NCI-H748 treated with DMSO at 0.1 percent for 48 hours (cell line): ENCODE results near the gene OXT.

ENCODE experiments used
- DNase-seq: peaks from one replicate; lab custom pipeline; 2025; lab: John Stamatoyannopoulos, UW

Gene OXT

DNA sequence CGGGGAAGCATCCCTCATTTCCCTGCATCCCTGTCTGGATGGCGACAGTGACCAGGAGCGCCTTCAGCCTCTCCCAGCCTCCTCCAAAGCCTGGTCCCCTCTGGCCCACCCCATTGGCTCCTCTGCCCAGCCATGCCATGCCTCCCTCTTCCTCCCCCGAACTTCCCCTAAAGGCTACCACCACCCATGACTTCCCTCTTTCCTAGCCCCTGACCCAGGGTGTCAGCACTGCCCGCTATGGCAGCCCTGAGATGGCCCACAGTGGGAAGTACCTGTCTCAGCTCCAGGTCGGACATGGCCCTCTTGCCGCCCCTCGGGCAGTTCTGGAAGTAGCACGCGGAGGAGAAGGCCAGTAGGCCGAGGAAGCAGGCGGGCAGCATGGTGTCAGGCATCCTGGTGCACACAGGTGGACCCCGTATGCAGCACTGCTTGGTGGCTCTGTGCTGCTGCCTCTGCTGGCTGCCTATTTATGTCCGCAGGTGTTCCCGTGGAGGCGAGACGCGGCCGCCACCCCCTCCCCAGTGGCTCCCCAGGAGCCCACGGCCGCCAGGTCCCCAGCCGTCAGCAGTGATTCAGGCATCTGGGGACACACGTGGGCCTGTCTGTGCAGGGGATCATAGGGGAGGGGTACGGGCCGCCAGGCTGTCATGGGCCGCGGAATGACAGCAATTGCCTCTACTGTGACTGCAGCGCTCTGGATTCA lies 13.0 kb downstream of the OXT start, which contains the start of gene AVP:
Gene AVP, minus strand, starts transcription at position 442 of the 703 bp plus-strand sequence. Its CDS starts 50 bp downstream, at position 392.
- DNase-seq = no peak

DNA sequence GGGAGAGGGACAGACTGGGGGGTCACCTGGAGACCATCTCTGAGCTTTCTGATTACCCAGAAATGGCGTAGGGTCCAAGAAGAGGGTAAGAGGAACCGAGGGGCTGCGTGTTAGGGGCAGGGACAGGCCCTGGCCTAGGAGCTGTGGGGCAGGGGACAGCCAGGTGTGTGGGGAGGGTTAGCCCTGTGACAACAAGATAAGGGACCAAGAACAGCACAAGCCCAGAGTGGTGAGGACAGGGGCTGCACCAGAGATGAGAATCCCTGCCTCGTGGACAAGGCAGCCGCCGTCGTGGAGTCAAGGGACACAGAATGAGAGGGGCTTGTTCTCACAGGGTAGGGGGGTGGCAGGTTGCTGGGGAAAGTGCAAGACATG lies 13.6 kb downstream of the OXT start:
- no peak for DNase-seq

DNA sequence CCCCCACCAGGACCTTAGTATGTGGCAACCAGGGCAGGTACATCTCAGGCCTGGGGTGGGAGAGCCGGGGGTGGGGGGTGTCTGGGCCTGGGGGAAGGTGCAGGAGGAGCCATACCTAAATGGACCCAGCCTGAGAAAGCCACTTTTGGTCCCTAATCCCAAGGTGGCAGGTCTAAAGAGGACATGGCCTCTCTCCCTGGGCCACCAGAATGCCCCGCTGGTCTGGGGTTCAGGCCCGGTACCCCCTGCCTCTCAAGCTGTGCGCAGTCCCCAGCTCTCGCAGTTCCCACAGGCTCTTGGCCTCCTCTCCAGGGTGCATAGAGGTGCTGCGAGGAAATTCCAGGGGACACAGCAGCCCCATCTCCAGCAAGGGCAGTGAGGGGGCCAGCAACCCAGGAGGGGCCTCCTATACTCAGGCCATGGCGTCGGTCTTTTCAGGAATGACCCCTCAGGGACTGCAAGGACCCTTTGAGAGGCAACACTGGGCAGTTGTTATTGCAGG lies 14.2 kb downstream of the OXT start:
- no peak for DNase-seq

DNA sequence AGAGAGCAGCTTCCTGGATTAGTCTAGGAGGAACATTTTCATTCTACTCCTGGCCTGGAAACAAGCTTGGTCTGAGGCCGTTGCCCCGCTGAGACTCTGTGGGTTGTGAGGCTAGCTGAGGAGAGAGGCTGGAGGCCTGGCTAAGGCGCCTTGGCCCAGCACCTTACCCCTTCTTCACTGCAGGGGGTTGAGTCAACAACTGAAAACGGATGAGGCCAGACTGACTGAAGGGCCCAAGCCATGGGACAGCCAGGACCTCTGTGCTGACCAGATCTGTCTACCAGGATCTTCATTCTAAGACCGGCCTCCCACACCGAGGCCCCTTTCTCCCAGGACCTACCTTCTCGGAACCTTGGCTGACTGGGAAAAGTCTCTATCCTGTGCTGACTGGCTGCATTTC lies 16.6 kb downstream of the OXT start:
- DNase-seq = no peak

DNA sequence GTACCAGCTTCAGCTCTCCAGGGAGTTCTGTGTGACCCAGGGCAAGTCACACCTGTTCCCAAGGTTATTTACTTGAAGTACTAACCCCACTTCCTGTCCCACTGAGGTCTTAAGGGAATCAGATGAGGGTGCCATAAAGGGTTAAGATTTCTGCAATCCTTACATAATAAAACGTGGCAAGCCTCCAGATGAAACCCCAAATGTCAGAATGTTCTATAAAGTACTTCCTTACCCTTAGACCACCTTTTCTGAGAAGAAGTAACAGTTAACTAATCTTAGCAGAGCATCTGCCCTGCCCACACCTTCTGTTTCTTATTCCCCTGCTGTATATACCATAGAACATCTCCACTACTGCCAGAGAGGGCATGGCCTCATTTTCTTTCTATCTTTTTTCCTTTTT lies 19.1 kb downstream of the OXT start:
- DNase-seq = no peak

DNA sequence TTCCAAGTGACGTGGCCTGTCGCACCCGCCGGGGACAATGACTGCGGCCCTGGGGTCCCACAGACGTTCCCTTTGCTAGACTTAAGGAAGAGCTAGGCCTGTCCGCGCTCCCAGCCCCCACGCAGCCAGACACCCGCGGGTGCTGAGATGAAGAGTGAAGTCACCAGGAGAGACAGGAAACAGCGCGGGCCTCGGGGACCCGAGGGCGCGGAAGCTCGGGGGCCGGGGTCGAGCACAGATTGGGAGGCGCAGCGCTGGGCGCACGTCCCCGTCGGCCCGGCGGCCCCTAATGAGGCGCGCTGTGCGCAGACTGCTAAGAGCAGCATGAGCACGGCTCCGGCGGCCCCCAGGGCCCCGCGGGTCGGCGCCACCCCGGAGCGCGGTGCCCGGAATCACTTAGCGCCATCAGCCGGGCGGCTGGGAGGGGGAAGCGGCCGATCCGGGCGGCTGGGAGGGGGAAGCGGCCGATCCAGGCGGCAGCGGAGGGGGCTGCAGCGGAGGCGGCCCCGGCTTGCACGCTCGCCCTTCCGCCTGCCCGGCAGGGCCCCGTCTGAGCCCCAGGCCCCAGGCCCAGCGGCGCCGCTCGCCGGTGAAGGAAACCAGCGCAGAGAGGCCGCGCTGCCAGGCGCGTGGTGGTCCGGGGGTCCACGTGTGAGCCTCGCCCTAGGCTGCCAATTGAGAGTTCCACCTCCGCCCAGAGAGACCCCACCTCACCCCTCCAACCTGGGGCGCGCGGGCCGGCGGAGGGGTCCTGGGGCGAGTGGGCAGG lies 21.4 kb downstream of the OXT start:
- no peak for DNase-seq

DNA sequence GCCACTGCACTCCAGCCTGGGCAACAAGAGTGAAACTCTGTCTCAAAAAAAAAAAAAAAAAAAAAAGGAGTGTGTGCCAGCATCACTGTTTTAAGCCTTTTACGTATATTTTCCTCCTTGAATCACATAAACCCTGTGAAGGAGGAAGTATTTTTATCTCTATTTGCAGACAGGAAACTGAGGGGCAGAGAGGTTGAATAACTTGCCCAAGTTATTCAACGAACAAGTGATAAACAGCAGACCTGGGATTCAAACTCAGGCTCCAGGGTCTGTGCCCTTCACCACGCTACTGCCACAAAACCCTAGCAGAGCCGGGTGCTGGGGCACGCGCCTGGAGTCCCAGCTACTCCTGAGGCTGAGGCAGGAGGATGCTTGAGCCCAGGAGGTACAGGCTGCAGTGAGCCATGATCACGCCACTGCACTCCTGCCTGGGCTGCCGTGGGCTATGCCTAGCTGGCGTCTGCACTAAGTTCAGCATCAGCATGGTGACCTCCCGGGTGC lies 22.5 kb downstream of the OXT start:
- no peak for DNase-seq

DNA sequence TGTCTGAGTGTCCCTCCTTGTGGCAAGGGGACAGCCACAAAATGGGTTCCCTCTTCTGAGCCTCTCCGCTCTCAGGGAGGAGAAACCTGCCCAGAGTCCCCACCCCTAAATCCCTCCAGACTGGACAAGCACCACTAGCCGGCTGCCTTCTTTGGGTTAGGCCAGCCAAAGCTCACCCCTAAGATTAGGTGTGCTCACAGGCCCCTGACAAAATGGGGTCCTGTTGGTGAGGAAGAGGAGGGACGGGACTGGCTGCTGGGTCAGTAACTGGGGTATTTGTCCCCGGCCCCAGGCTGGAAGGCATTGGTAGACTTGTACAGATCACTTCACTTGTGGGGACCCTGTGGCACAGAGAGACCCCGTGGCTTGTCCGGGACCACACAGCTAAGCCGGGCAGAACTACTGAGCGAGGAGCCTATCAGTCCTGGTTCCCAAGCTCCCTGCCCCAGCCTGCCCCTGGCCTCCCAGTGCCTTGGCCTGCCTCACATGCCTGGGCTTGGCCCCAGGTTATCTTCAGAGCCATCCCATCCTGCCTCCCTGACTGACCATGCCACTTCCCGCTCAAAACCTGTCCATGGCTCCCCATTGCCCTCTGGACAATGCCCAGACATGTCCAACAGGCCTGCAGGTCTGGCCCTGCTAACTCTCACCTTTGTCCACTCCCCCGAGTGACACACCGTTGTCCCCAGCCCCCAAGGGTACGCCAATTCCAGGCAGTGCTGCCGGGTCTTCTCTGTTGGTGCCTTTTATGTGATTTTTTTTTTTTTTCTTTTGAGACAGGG lies 23.6 kb downstream of the OXT start:
- DNase-seq = no peak

DNA sequence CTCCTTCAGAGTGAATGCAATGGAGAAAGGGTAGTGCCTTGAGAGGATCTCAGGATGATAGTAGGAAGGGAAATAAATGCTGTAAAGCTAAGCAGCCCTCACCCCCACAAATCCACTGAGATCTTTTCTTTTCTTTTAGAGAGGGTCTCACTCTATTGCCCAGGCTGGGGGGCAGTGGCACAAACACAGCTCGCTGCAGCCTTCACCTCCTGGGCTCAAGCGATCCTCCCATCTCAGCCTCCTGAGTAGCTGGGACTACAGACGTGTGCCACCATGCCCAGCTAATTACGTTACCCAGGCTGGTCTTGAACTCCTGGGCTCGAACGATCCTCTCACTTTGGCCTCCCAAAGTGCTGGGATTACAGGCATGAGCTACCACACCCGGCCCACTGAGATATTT lies 29.1 kb downstream of the OXT start:
- no peak for DNase-seq

DNA sequence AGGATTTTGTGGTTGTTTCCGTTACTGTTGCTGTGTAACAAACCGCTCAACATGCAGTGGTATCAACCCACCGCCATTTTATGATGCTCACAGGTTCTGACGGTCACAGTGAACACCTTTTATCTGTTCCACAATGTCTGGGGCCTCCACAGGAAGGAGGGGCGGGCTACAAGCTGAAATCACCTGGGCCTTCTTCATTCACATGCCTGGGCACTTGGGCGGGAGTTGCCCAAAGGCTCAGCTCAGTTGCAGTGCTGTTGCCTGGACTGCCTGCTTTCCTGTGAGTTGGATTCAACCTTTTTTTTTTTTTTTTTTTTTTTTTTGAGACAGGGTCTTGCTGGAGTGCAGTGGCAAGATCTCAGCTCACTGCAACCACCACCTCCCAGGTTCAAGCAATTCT lies 29.8 kb downstream of the OXT start:
- DNase-seq = no peak

DNA sequence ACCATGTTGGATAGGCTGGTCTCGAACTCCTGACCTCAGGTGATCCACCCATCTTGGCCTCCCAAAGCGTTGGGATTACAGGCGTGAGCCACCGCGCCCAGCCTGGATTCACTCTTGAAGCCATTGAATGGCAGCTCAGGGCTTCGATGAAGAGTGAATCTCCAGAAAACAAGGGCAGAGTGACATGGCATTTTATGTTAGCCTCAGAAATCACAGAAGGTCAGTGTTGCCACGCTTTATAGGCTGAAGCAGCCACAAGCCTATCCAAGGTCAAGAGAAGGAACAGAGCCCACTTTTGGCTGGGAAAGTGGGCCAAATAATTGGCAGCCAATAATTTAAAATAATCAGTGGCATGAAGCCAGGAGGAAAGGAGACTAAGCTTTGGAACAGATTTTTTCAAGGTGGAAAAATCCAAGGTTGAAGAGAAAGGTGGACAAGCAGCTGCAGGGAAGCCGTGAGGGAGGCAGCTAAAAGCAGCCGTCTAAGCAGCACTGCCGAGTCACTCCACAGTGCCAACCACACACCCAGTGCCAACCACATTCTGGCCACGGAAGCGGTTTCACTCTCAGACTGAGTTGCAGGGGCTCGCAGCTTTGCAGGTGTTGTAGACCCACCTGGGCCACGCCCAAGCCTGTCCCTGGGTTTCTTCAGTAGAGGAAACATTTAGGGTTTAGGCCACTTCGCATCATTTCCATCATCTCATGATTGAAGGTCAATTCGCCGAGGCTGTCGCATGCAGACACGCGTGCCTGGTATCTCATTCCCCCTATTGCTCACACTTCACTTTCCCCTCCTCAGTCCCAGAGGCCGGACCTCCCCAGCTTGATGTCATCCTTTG lies 30.5 kb downstream of the OXT start:
- no peak for DNase-seq

DNA sequence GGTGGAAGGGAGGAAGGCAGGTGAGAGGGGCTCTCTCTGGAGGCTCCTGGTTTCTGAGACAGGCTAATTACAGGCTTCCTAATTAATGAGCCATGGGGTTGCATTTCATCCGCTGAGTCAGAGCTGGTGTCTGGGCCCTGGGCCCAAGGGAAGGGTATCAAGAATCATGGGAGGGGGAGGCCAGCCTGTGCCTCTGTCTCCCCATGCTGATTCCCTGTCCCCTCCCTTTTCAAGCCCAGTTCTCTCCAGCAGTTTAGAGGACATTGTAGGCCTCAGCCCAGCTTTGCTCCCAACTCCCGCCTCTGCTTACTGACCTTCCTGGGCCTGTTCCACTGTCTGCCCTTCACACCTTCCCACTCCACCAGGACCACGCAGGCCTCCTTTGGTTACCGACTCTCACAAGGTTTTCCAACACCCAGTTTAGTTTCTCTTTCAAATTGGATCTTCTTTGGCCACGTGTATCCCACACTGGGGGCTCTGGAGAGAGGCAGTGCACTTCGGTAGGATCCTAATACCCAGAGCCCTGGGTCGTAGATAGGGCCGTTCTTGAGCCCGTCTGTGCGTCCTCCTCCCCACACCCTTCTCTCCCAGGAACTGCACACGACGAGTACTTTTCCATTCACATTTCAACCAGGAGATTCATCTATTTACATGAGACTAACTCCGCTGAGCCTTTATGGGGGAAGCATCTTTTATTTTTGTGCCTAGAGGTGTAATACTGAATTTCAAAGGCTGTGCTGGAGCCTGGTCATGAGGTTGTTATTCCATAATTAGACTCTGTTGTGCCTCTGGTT lies 31.4 kb downstream of the OXT start:
- DNase-seq = no peak

DNA sequence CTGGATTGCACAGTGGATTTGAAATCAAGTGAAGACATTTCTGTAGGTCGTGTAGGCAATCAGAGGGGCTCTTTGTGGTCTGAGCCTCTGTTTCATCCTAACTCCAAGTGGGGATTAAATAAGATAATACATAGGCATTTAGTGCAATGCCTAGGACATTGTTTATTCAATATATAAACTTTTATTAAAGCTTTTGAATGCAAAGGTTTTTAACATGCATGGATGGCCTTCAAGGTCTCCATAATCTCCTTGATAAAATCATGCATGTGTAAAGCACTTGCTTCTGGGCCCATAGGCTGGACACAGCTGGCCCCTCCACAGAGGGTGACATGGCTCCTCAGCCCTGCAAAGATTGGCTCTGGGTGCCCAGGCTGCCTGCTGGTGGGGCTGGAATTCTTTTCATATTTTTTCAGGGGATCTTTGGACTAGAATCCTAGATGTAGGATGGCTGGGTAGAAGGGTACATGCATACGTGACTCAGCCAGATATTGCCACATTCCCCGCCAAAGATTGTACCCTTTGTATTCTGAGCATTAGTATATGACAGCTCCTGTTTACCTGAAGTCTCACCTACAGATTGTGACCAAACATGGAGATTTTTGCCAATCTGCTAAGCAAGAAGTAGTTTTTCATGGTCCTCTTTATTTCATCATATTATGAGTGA lies 32.1 kb downstream of the OXT start:
- DNase-seq = no peak

DNA sequence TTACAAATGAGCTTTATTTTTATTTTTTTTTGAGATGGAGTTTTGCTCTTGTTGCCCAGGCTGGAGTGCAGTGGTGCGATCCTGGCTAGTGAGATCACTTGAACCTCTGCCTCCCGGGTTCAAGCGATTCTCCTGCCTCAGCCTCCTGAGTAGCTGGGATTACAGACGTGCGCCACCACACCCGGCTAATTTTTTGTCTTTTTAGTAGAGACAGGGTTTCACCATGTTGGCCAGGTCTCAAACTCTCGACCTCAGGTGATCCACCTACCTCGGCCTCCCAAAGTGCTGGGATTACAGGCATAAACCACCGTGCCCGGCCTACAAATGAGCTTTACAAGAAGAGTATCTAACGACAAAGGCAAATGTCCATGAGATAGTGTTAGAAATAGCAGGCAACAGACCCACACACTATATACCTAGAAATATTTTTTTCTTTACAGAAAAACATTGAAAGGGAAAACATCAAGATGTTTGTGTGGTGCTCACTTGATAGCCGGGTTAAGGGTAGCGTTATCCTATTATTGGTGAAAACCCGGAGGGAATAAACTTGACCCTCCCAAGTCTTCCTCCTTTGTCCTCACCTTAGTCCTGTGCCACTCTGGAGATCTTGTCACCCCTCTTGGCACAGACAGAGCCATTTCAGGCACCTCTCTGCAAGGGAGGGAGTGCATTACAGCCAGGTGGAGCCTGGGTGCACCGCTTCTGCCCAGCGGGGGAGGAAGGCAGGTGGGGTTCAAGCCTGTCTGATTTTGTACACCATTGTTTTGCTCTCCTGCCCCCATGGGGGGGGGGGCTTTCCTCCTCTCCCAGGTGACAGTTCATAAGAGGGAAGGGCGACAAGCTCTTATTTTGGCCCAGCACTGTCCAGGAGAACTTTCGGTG lies 34.1 kb downstream of the OXT start:
- no peak for DNase-seq

DNA sequence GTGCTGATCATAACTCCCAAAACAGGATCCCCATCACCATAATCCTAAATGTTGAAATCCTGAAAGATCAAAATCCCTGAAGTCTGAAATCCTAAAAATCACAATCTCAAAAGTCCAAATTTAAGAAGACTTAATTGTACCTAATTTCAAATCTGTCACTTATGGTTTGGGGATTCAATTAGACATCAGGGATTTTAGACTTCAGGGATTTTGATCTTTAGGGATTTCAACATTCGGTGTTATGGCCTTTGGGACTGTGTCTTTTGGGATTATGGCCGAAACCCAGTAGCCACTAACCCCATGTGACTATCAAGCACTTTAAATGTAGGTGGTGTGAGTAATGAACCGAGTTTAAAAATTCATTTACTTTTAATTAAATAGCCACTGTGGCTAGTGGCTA lies 34.8 kb downstream of the OXT start:
- DNase-seq = no peak

DNA sequence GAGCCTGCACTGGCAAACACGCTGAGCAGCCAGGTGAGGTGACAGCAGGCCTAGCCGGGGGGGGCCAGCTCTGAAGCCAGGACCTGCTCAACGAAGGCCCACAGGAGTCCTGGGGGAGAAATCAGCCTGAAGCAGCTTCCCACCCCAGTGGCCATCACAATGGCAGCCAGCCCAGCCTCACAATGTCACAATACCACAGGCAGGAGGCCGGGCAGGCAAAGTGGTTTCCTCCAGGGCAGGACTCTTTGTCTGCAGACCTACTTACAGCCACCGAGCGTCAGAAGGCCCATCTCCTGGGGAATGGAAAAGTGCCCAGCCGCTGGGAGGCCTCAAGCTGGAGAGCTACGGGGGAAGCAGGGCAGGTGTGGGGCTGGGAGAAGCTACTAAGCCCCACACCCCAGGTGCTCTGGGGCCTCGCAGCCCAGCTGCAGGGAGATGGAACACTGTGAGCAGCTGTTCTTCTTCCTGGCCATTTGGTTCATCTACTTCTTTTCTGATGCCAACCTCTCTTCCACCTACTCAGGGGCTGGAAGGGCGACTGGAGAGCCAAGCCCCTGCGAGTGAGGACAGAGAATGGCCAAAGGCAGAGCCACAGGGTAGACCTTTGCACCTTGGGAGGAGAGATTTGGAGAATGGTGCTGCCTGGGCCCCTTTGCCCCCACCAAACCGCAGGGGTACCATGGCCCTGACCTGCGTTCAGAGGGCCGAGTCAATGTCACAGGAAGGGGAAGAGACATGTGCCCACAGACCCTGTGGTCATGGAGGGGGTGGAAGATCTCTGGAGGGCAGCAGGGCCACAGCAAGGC lies 35.4 kb downstream of the OXT start:
- DNase-seq = no peak

DNA sequence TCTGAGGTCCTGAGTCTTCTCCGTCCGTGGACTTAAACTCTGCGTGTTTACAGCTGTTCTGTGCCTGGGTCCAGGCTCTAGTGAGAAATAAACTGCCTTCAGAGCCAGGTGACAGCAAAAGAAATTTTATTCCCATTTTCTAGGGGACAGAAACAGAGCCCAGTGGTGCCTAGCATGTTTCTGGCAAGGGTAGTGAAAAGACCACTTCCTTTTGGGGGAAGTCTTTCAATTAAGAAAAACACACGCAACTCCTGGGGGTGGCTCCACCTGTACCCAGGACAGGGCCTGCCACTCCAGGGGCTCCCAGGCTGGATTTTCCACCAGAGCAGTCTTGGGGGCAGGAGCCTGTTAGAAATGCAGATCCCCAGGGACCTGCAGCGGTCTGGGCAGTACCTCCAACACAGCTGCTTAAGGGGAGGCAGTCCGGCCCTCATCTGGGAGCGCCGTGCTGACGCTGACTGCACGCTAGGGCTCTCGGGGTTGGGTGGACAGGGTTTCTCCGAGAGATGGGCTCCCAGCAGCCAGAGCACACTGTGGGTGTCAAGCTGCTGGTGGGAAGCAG lies 36.1 kb downstream of the OXT start:
- no peak for DNase-seq
